ENCODE measurements around the gene PLAAT3.

DNA sequence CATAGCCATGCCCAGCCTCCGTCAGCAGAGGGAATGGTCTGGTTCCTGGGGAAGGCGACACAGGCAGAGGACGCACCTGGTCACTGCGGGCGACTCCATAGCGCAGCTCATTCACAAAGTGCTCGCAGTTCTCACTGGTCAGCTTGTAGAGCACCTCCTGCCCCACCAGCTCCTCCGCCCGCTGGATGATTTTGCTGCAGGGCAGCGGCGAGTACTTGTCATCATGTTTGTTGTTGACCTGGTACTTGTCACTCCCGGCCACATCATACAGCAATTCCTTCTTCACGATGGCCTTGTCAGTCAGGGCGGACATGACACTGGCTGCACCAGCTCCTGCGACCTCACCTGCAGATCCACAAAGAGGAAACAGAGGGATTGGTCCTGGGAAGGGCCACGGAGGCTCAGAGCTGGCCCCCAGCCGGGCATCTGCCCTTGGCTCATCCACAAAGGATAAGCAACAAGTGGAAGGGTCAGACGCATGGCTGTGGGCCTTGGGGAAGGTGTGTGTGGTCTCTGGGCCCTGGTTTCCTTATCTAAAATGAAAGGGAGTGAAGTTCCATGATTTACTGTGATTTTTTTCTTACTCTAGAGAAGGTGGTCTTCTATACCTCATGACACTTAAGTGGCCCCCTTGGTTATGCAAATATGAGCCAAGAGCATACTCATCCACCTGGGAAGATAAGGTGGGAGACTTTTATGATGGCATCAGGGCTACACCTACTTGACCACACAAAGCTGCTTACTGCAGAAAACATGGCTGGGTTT is 24.0 kb downstream of the PLAAT3 start:
- TF ChIP-seq, protein P1, sequence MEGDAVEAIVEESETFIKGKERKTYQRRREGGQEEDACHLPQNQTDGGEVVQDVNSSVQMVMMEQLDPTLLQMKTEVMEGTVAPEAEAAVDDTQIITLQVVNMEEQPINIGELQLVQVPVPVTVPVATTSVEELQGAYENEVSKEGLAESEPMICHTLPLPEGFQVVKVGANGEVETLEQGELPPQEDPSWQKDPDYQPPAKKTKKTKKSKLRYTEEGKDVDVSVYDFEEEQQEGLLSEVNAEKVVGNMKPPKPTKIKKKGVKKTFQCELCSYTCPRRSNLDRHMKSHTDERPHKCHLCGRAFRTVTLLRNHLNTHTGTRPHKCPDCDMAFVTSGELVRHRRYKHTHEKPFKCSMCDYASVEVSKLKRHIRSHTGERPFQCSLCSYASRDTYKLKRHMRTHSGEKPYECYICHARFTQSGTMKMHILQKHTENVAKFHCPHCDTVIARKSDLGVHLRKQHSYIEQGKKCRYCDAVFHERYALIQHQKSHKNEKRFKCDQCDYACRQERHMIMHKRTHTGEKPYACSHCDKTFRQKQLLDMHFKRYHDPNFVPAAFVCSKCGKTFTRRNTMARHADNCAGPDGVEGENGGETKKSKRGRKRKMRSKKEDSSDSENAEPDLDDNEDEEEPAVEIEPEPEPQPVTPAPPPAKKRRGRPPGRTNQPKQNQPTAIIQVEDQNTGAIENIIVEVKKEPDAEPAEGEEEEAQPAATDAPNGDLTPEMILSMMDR (IDR thresholded peaks at IDR 0.05): no peak
- no peak for TF ChIP-seq POLR2A (IDR thresholded peaks at IDR 0.05)
